Osteoblast (primary cell): ENCODE data around the gene TTC33. TPM values are rescaled to one million over a fixed set of nuclear protein-coding genes. Genes with fewer than 3 reads are reported as not detected.
"Not testable (repeated sequence)": the region's sequence is repeated elsewhere in the genome, so short reads cannot be mapped to it uniquely, and the experiment has no call there.

Source experiments
- DNase-seq: peaks from one replicate; pipeline ENCODE4 v3.0.0; 2011; ENCODE audit warnings: low spot score, mixed read lengths; ENCODE audit not compliant: insufficient read length; ENCODE audit errors: missing footprints
- H2AFZ ChIP-seq: 2 replicates; pipeline ENCODE4 v1.6.0; 2011; ENCODE audit warnings: mild to moderate bottlenecking, low read length
- H3K27ac ChIP-seq: 2 replicates; pipeline ENCODE4 v1.5.1; 2011; ENCODE audit warnings: mild to moderate bottlenecking, low read depth, low read length, moderate library complexity
- H3K27me3 ChIP-seq: 2 replicates; pipeline ENCODE4 v1.6.0; 2012; ENCODE audit warnings: mild to moderate bottlenecking, control low read depth, inconsistent platforms, low read length, moderate library complexity; ENCODE audit not compliant: insufficient read depth
- H3K36me3 ChIP-seq: 2 replicates; pipeline ENCODE4 v1.5.1; 2011; ENCODE audit warnings: mild to moderate bottlenecking, low read length, control low read depth, moderate library complexity; ENCODE audit not compliant: insufficient read depth
- H3K4me1 ChIP-seq: 2 replicates; pipeline ENCODE4 v1.5.1; 2011; ENCODE audit warnings: mild to moderate bottlenecking, low read length, control low read depth, moderate library complexity; ENCODE audit not compliant: insufficient read depth
- H3K4me2 ChIP-seq: 2 replicates; pipeline ENCODE4 v1.6.0; 2011; ENCODE audit warnings: mild to moderate bottlenecking, low read length; ENCODE audit not compliant: insufficient read depth
- H3K4me3 ChIP-seq: fragments of 200-600 bp; sonication (generic); 3 replicates; pipeline ENCODE4 v1.5.1; 2012; ENCODE audit warnings: mild to moderate bottlenecking, low read length, inconsistent platforms; ENCODE audit not compliant: insufficient read depth
- H3K79me2 ChIP-seq: 2 replicates; pipeline ENCODE4 v1.6.0; 2012; ENCODE audit warnings: mild to moderate bottlenecking, low read length, control low read depth, inconsistent platforms; ENCODE audit not compliant: insufficient read depth
- H3K9me3 ChIP-seq: 2 replicates; pipeline ENCODE4 v1.5.1; 2011; ENCODE audit warnings: low read depth, low read length, control low read depth
- H4K20me1 ChIP-seq: 2 replicates; pipeline ENCODE4 v1.6.0; 2012; ENCODE audit warnings: mild to moderate bottlenecking, low read length, control low read depth; ENCODE audit not compliant: insufficient read depth
- CTCF ChIP-seq: IDR thresholded peaks from 2 replicates; pipeline ENCODE4 v1.5.1; 2011; ENCODE audit warnings: mild to moderate bottlenecking, low read depth, low read length, moderate library complexity; ENCODE audit errors: extremely low read depth
- total RNA-seq: library from RNA; depleted of rRNA; stranded (reverse); fragments of >200 nt; gene quantifications from 2 replicates; pipeline ENCODE4 v1.2.3, GENCODE V29; 2012

TTC33 gene
- total RNA-seq, 1 donor = 14.5 TPM

- Histone ChIP-seq H3K4me1 (peaks cover 10% of the 10 kb centered on the region), H3K27me3 (no peaks in the 10 kb centered on the region), H4K20me1 (peaks cover 61% of the 10 kb centered on the region), H3K9me3 (no peaks in the 10 kb centered on the region), H3K4me2 (no peak overlapping the region), H3K36me3 (no peaks in the 10 kb centered on the region), H3K4me3 (no peak overlapping the region), H3K27ac (no peak overlapping the region), H2AFZ (no peak overlapping the region), H3K79me2 (peaks cover 98% of the 10 kb centered on the region)
- DNase-seq = no peak
- TF ChIP-seq CTCF = no peak
Observed at GRCh38 chr5:40787986-40788385, 32.2 kb upstream of the TTC33 start.

GRCh38 chr5:40786664-40787063 is 30.9 kb upstream of the TTC33 start:
- H3K4me3 ChIP-seq, H3K27me3 ChIP-seq, H3K9me3 ChIP-seq, H3K27ac ChIP-seq, H2AFZ ChIP-seq, H3K36me3 ChIP-seq, H3K4me2 ChIP-seq, DNase-seq: not testable (repeated sequence)
- peaks cover 98% of the 10 kb centered on the region for H3K79me2 ChIP-seq
- H3K4me1 ChIP-seq = peaks cover 14% of the 10 kb centered on the region
- H4K20me1 ChIP-seq = peaks cover 64% of the 10 kb centered on the region

GRCh38 chr5:40784916-40785315 is 29.2 kb upstream of the TTC33 start:
- peaks cover 67% of the 10 kb centered on the region for H4K20me1 ChIP-seq
- H3K4me3 ChIP-seq = no peak overlapping the region
- DNase-seq = no peak
- no peaks in the 10 kb centered on the region for H3K36me3 ChIP-seq
- no peaks in the 10 kb centered on the region for H3K9me3 ChIP-seq
- H3K27ac ChIP-seq = no peak overlapping the region
- peaks cover 98% of the 10 kb centered on the region for H3K79me2 ChIP-seq
- H3K4me1 ChIP-seq = peaks cover 10% of the 10 kb centered on the region
- no peak overlapping the region for H2AFZ ChIP-seq
- H3K27me3 ChIP-seq = no peaks in the 10 kb centered on the region
- no peak for TF ChIP-seq CTCF
- no peak overlapping the region for H3K4me2 ChIP-seq

- Histone ChIP-seq H2AFZ (no peak overlapping the region), H3K9me3 (no peaks in the 10 kb centered on the region), H3K27me3 (no peaks in the 10 kb centered on the region), H3K4me1 (peaks cover 10% of the 10 kb centered on the region), H3K79me2 (peaks cover 98% of the 10 kb centered on the region), H3K4me3 (no peak overlapping the region), H3K36me3 (no peaks in the 10 kb centered on the region), H3K4me2 (no peak overlapping the region), H4K20me1 (peaks cover 62% of the 10 kb centered on the region), H3K27ac (no peak overlapping the region)
- DNase-seq = no peak
- no peak for TF ChIP-seq CTCF
Observed at GRCh38 chr5:40784027-40784653, 28.4 kb upstream of the TTC33 start.
